HG02571 (cell line): ENCODE results near the gene PEBP1.
"Not testable (repeated sequence)": the region's sequence is repeated elsewhere in the genome, so short reads cannot be mapped to it uniquely, and the experiment has no call there.

Experiments used
- ATAC-seq: cut with Tn5 transposase; IDR thresholded peaks from one replicate; pipeline ENCODE4 v1.9.1; 2021; ENCODE audit warnings: mild to moderate bottlenecking, moderate library complexity; ENCODE audit not compliant: unreplicated experiment

Gene PEBP1

GRCh38 chr12:118129436-118129835 is 6.5 kb upstream of the PEBP1 start:
- not testable (repeated sequence) for ATAC-seq

DNA sequence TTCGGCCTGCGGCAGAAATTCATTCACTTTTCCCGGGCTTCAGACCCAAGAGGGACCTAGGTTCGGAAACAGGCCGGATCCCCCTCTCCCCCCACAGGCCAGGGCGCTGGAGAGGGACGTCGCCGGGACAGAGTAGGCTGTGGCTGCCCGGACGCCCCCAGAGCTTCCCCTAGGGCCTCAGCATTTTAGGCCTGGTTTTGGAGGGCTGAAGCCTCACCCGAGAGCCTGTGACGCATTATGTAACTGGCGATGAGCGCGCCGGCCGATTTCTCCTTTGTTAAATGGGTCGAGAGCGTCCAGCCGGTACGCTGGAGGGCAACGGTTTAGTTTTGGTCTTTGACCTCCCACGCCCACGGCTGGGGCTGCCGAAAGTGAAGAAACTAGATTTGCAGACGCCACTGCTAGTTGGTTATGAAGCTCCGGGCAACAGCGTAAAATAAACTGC is 657 bp downstream of the PEBP1 start:
- ATAC-seq, result peak; percentile 26

- no peak for ATAC-seq
Observed at GRCh38 chr12:118137148-118137678, 1.3 kb downstream of the PEBP1 start.

- no peak for ATAC-seq
Observed at GRCh38 chr12:118140825-118141224, 4.9 kb downstream of the PEBP1 start.

DNA sequence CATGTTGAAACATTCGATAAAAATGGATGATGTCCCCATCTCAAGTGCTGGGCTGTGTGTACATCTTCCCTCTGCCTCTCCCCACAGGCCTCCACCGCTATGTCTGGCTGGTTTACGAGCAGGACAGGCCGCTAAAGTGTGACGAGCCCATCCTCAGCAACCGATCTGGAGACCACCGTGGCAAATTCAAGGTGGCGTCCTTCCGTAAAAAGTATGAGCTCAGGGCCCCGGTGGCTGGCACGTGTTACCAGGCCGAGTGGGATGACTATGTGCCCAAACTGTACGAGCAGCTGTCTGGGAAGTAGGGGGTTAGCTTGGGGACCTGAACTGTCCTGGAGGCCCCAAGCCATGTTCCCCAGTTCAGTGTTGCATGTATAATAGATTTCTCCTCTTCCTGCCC is 8.6 kb downstream of the PEBP1 start:
- no peak for ATAC-seq

- ATAC-seq, result no peak
Observed at GRCh38 chr12:118145113-118145797, 9.3 kb downstream of the PEBP1 start.

DNA sequence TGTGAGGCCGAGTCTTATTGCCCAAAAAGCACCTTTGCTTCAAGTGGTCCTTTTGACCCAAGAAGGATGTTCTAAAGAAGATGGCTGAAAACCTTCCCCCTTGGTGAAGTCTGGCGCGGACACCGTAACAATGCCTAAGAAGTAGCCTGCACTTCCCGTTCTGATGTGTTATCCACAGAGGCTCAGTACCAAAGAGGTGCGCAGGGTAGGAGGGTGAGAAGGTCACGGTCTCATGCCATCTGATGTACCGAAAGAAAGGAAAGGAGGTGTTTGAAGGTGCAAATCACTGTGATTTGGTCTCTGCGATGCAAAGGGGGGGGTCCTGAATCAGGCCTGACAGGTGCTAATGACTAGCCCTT is 9.9 kb downstream of the PEBP1 start:
- ATAC-seq, result no peak

DNA sequence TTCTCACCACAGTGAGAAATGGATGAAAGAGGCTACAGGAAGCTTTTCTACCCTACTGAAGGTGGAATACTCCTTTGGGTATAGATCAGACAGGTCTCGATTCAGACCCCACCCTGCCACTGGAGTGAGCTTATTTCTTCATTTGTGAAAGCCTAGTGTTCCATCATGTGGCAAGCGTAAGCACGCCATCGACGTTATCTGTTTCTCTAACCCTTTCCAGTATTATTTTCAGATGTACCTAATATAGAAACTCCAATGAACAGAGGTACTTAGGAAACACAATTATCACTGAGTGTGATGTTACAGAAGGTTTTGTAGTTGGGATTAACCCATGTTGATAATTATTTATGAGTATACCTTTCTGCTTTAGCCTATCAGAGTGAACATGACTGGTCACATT is 12.4 kb downstream of the PEBP1 start:
- no peak for ATAC-seq

DNA sequence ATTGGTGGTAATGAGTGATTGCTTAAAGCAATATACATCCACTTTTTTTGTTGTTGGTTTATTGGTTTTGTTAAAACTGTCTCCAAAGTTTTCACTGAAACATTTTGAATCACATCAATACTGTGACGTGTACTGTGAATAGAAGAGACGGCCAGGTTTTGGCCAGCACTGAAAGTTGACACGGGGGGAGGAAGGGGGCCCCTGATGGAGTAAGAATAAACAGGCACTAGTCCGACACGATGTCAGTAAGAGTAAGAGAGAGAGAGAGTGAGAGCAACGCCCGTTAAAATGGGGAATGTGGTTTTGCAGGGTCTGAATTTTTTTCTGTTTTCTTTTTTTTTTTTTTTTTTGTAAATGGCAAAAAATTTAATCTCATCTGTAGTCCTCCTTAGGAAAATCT is 14.7 kb downstream of the PEBP1 start:
- no peak for ATAC-seq

DNA sequence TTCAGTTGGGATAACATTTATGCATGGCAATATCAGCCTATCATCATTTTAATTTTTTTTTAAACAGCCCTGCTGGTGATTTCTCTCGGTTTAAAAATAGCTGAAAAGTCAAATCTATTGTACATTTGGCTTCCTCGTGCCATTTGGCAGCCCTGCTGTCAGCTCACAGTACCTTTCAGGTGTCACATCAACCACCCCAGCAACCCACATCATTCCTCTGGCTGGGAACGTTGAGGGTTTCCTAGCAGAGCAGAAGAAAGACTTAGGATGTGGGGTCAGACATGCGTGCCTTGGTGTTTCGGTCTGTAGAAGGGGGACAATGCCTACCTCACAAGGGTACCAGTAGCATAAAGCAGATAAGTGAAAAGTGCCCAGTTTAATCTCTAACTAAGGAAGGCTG is 15.8 kb downstream of the PEBP1 start:
- no peak for ATAC-seq

DNA sequence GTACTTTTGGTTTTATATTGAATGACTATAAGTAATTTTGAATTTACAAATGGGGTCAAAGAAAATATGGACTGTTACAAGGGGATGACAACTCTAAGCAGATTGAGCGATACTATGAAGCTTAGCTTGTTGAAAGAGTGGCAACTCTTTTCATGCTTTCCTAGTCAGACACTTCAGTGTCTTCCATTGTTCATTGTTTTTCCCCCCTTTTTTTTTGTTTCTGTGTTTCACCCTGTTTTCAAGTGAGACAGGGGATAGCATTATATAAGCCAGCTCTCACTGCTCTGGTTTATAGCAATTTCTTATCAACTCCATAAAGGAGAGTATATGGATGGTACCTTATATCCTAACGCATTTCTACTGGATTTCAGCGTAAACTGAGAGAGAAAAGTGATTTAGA is 24.6 kb downstream of the PEBP1 start:
- ATAC-seq, result no peak

GRCh38 chr12:118164798-118165486 is 29.0 kb downstream of the PEBP1 start:
- no peak for ATAC-seq

- ATAC-seq, result peak; percentile 97
Observed at GRCh38 chr12:118166946-118167345, 31.0 kb downstream of the PEBP1 start.

DNA sequence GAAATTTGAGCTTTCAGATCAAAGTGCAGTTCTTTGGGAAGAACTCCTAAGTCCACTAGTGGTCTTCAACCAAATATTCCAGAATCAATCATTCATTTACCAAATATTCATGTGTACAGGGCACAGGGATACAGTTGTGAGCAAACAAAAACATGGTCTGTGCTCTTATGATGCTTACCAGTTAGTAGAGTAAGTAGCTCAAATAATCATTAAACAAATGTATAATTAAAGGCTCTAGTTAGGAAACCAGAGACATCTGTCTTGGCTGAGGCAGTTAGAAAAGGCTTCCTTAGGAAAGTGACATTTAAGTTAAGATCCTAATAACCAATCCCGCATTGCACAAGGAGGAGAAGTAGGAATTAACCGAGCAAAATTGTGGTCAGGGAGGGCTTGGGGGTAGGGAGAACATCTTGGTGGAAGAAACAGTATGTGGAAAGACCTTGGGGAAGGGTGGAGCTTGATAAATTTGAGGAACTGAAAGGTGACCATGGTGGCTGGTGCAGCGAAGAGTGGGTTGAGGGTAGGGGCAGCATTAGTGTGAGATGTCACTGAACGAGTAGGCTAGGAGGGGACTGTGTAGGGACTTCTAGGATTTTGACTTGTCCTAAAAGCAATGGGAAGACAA is 40.0 kb downstream of the PEBP1 start:
- no peak for ATAC-seq

DNA sequence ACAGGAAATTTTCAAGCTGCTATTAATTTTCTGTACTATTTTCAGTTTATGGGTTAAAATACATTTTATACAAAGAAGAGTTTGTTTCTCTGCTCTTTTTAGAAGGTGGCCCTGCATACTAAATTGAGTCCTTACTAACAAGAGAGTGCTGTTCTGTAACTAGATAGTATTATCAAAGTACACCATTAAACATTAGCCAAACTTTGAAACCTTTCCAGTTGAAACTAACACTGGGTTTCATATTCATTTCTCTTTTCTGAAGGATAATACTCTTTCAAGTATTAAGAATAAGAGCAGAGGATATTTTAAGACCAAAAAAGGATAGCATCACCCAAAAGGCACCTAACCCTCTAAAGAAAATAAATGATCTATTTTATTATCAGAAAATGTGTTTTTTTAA is 47.2 kb downstream of the PEBP1 start:
- ATAC-seq, result no peak

DNA sequence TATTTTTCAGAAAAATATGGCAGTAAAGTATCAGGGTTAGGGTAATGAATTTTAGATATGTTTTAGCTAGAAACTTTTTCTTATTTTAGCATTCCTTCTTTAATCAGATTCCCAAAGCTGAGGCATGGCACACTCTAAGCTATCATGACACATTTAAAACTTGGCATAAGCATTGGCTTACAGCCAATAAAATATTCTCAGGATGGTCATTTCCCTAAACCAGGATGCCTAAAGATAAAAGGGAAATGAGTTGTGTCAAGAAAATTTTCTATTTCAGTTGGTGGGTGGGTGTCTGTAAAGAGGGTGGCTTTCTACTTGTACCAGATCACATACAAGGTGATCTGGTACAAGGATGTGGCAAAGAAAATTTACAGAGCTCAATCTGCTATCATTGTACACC is 47.8 kb downstream of the PEBP1 start:
- no peak for ATAC-seq

DNA sequence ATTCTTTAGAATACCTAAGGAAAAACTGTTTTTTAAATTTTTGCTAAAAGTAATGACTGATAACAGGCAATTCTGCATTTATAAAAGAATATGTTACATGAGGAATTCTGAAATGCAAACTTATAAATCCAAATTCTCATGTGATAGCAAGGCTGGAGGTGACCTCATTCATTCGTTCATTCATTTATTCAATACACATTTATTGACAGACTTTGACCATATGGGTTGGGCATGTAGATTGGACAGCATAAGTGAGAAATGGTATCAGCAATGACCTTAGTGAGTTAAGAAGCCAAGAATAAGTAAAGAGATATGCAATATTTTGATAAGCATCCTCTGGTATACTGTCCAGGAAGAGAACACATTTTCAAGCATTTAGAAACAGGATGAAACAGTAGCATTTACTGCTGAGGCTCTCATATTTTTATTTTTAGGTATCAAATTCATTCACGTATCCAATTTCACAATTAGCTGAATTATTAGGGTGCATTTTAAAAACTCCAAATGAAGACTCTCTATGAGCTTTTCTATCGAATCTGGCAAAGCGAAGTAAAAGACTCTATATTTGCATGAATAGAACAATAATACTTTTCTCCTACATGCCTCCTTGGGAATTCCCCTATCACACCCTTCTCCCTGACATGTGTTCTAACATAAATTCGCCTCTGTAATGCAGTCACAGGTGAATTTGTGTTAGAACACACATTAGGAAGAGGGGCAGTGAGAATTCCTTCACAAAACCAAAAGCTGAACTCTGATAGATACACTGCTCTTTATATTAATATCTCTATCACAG is 49.9 kb downstream of the PEBP1 start:
- ATAC-seq, result no peak

GRCh38 chr12:118187751-118188435 is 52.0 kb downstream of the PEBP1 start:
- no peak for ATAC-seq

DNA sequence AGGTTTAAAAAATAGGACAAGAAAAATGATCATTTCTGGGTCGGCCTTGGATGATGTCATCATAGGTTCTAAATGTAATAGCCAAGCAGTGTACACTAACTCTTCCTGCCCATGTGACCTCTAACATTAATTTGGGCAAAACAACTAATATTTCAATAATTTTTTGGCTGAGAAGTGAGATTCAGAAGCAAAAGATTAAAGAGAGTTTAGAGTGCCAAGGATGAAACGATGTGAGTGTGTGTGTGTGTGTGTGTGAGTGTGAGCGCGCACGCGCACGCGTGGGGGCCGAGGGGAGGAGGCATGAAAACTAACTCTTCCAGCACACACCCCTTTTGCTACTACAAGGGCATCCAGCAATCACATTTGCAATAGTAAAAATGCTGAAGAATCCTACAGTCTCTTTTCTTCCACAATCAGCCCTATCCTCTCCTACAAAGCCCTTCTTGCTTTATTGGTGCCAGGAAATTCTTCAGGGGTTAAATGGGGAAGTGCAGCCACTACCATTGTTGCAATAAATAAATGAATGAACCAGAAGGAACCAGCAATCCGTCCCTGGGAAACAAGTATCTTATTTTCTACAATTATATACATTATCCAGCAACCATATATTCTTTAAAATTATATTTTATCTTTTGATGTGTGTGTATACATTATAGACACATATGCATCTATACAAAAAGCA is 52.9 kb downstream of the PEBP1 start:
- ATAC-seq, result no peak

DNA sequence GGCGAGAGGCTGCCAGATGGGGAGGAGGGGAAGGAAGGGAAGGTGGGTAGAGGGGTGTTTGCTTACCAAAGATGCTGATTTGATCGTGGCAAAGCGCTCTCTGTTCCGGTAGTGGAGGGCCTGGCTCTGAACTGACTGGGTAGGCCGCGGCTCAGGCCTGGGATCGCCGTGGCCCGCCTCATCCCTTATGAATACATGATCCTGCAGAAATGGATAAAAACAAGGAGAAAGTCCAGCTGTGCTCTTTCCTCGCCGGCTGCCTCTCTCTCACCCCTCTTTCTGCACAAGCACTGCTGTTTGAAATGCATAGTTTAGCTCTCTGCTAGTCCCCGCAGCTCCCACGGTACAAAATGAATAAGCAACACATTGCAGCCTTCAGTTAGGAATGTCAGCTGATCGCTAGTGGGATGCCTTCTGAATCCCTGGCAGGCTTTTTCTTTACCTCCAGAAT is 53.8 kb downstream of the PEBP1 start:
- ATAC-seq, result no peak
